Superior temporal gyrus (tissue), 1 donor: Measurements from ENCODE around the gene MAP2K6.

Source experiments
- DNase-seq: peaks from one replicate; pipeline ENCODE4 v3.0.0-alpha.2; 2016; ENCODE audit errors: extremely low spot score

The MAP2K6 gene

GRCh38 chr17:69534235-69534621 is 119.7 kb downstream of the MAP2K6 start:
- no peak for DNase-seq

- no peak for DNase-seq
These were observed 120.6 kb downstream of the MAP2K6 start for GRCh38 chr17:69535016-69535570.

GRCh38 chr17:69538795-69539194 is 124.3 kb downstream of the MAP2K6 start:
- no peak for DNase-seq

- DNase-seq = no peak
These were observed 124.8 kb downstream of the MAP2K6 start for GRCh38 chr17:69539274-69539673.

- DNase-seq = no peak
These were observed 125.4 kb downstream of the MAP2K6 start for GRCh38 chr17:69539781-69540319.

- no peak for DNase-seq
These were observed 125.9 kb downstream of the MAP2K6 start for GRCh38 chr17:69540356-69540755.

- DNase-seq = no peak
These were observed 132.7 kb downstream of the MAP2K6 start for GRCh38 chr17:69547230-69547629.

GRCh38 chr17:69547947-69548346 is 133.4 kb downstream of the MAP2K6 start:
- DNase-seq = no peak

- DNase-seq = peak; percentile 27
These were observed 136.9 kb downstream of the MAP2K6 start for GRCh38 chr17:69551212-69552010.

GRCh38 chr17:69552986-69553667 is 138.6 kb downstream of the MAP2K6 start:
- DNase-seq = no peak

GRCh38 chr17:69555056-69555455 is 140.6 kb downstream of the MAP2K6 start:
- no peak for DNase-seq

GRCh38 chr17:69557339-69557738 is 142.8 kb downstream of the MAP2K6 start:
- DNase-seq = no peak

- DNase-seq = no peak
These were observed 144.3 kb downstream of the MAP2K6 start for GRCh38 chr17:69558796-69559195.

GRCh38 chr17:69560987-69561441 is 146.5 kb downstream of the MAP2K6 start:
- no peak for DNase-seq

- no peak for DNase-seq
These were observed 147.0 kb downstream of the MAP2K6 start for GRCh38 chr17:69561462-69561861.

GRCh38 chr17:69565447-69565846 is 150.9 kb downstream of the MAP2K6 start:
- no peak for DNase-seq

GRCh38 chr17:69567130-69567529 is 152.6 kb downstream of the MAP2K6 start:
- DNase-seq = no peak

- DNase-seq = no peak
These were observed 158.2 kb downstream of the MAP2K6 start for GRCh38 chr17:69572747-69573146.

- DNase-seq = no peak
These were observed 158.9 kb downstream of the MAP2K6 start for GRCh38 chr17:69573396-69573795.

- DNase-seq = no peak
These were observed 160.0 kb downstream of the MAP2K6 start for GRCh38 chr17:69574257-69575197.

- DNase-seq = no peak
These were observed 160.9 kb downstream of the MAP2K6 start for GRCh38 chr17:69575346-69575761.
